ENCODE results near the gene OSBPL3.

- no peak for TF ChIP-seq CTCF (IDR thresholded peaks at IDR 0.05)
- TF ChIP-seq POLR2A (IDR thresholded peaks at IDR 0.05), result no peak
Measured at GRCh38 chr7:24932815-24933214, 47.2 kb downstream of the OSBPL3 start.

All from body of pancreas (tissue), 4 donors.